HepG2 (cell line): ENCODE measurements around the gene INTU. TPM values are rescaled to one million over a fixed set of nuclear protein-coding genes. Genes with fewer than 3 reads are reported as not detected.

Experiments used
- ATAC-seq: fragments of 200-7000 bp; cut with Tn5 transposase; 3 replicates; pipeline ENCODE4 v1.9.1; 2020; ENCODE audit warnings: mild to moderate bottlenecking, moderate library complexity
- BruUV-seq: library from RNA; stranded (reverse); fragments of 400-500 nt; replicated peaks from 2 replicates; lab custom pipeline; 2021; lab: Mats Ljungman, UMichigan
- CTCF ChIA-PET: fragments of 300-600 bp; formaldehyde crosslinking; extraction: SDS; loops from one replicate; lab custom pipeline; 2021; ENCODE audit warnings: low total read pairs, inconsistent platforms, low intra/inter-chr PET ratio; lab: Yijun Ruan, JAX
- POLR2A ChIA-PET: fragments of 350-600 bp; sonication (Branson Sonifier 250); formaldehyde crosslinking; loops from one replicate; lab custom pipeline; 2020; ENCODE audit warnings: antibody characterized with exemption, inconsistent platforms; lab: Yijun Ruan, JAX
- DNase-seq: peaks from one replicate; pipeline ENCODE4 v3.0.0-alpha.2; 2015; ENCODE audit warnings: low spot score
- FAIRE-seq: peaks from 3 replicates; lab custom pipeline; 2011; peaks lifted over from hg19 to GRCh38; lab: Jason Lieb, UNC
- H2AFZ ChIP-seq: one replicate; pipeline ENCODE4 v1.6.1; 2011; ENCODE audit warnings: low read length, inconsistent platforms
- H3K27ac ChIP-seq: fragments of 300-600 bp; 3 replicates; pipeline ENCODE4 v1.8.0; 2011; ENCODE audit warnings: mixed run types, mild to moderate bottlenecking, mixed read lengths, low read length, inconsistent platforms; ENCODE audit not compliant: insufficient read depth; ENCODE audit errors: extremely low read length
- H3K27me3 ChIP-seq, 2 experiments: fragments of 200-600 bp in 1 of 2; 2 replicates in 1 of 2; 3 replicates in 1 of 2; pipeline versions ENCODE4 v1.6.0 to v1.8.0; 2011; ENCODE audit warnings: low read length in 2 of 2, mild to moderate bottlenecking in 2 of 2, moderate library complexity in 2 of 2, inconsistent platforms in 1 of 2; ENCODE audit not compliant: insufficient read depth in 2 of 2, control insufficient read depth in 1 of 2
- H3K36me3 ChIP-seq, 2 experiments: fragments of 200-600 bp in 1 of 2; replicated peaks in 1 of 2; 2 replicates in 1 of 2; 3 replicates in 1 of 2; pipeline versions ENCODE4 v1.5.1 to v1.8.0; 2011; ENCODE audit warnings: low read length in 2 of 2, inconsistent platforms in 1 of 2; ENCODE audit not compliant: insufficient read depth in 2 of 2, control insufficient read depth in 1 of 2
- H3K4me1 ChIP-seq: 2 replicates; pipeline ENCODE4 v1.5.1; 2012; ENCODE audit warnings: low read length, inconsistent platforms; ENCODE audit not compliant: insufficient read depth
- H3K4me2 ChIP-seq: 2 replicates; pipeline ENCODE4 v1.6.0; 2011; ENCODE audit warnings: low read depth, low read length, inconsistent platforms
- H3K4me3 ChIP-seq, 3 experiments: fragments of 200-600 bp in 1 of 3; sonication (generic), shearing (Covaris generic) in 1 of 3; replicated peaks in 1 of 3; 2 replicates each; pipeline ENCODE4 v1.5.1; 2011 to 2016; ENCODE audit warnings: low read length in 3 of 3, inconsistent platforms in 2 of 3, low read depth in 2 of 3, mild to moderate bottlenecking in 2 of 3, control low read depth in 1 of 3, mixed read lengths in 1 of 3; ENCODE audit not compliant: insufficient read depth in 1 of 3
- H3K79me2 ChIP-seq: one replicate; pipeline ENCODE4 v1.6.1; 2011; ENCODE audit warnings: low read length, inconsistent platforms; ENCODE audit not compliant: insufficient read depth
- H3K9ac ChIP-seq: 2 replicates; pipeline ENCODE4 v1.6.0; 2011; ENCODE audit warnings: mild to moderate bottlenecking, low read depth, low read length, inconsistent platforms; ENCODE audit not compliant: insufficient read depth
- H3K9me3 ChIP-seq: 2 replicates; pipeline ENCODE4 v1.5.1; 2012; ENCODE audit warnings: mild to moderate bottlenecking, low read length
- H4K20me1 ChIP-seq: 2 replicates; pipeline ENCODE4 v1.6.0; 2011; ENCODE audit warnings: inconsistent platforms, mild to moderate bottlenecking, low read length, moderate library complexity; ENCODE audit not compliant: insufficient read depth
- CREM ChIP-seq, 2 experiments: sonication (generic) in 1 of 2; formaldehyde crosslinking in 1 of 2; IDR thresholded peaks; 2 replicates each; pipeline versions ENCODE4 v1.4.0 to v1.6.1; 2016 to 2020; ENCODE audit warnings: antibody characterized with exemption in 1 of 2, mild to moderate bottlenecking in 1 of 2, missing genetic modification reagents in 1 of 2
- EHMT2 ChIP-seq: fragments of 200-600 bp; sonication (generic); IDR thresholded peaks from 2 replicates; pipeline ENCODE4 v1.7.0; 2017; ENCODE audit warnings: antibody characterized with exemption, low read depth, low read length, borderline replicate concordance
- FIP1L1 ChIP-seq: fragments of 200-400 bp; formaldehyde crosslinking; IDR thresholded peaks from 2 replicates; pipeline ENCODE4 v1.6.1; 2018; ENCODE audit warnings: low read depth, mild to moderate bottlenecking, low read length, moderate library complexity, borderline replicate concordance; ENCODE audit not compliant: insufficient read depth
- FLYWCH1 ChIP-seq: sonication (generic); formaldehyde crosslinking; IDR thresholded peaks from 2 replicates; pipeline ENCODE4 v1.8.1; 2023; ENCODE audit warnings: mild to moderate bottlenecking, missing genetic modification reagents
- HDAC6 ChIP-seq: fragments of 200-600 bp; sonication (generic); IDR thresholded peaks from 2 replicates; pipeline ENCODE4 v1.7.0; 2017; ENCODE audit warnings: mild to moderate bottlenecking, antibody characterized with exemption, low read length, low read depth
- ISX ChIP-seq: sonication (generic); formaldehyde crosslinking; conservative IDR thresholded peaks from 2 replicates; pipeline ENCODE4 v1.5.0; 2020; ENCODE audit warnings: missing genetic modification reagents
- WGBS: methylation state at CpG from one replicate; pipeline ENCODE4 v1.1.6; 2017; ENCODE audit warnings: low lambda C conversion rate; 5-methylcytosine and 5-hydroxymethylcytosine counted together
- in situ Hi-C: cut with HindIII; loops from 2 replicates; pipeline ENCODE4 v1.10.0; 2017; ENCODE audit warnings: low pct_unique_long_range_greater_than_20kb; ENCODE audit not compliant: extremely low pct_ligation_motif_present
- intact Hi-C: fragments of 100-400 bp; cut with micrococcal nuclease; formaldehyde crosslinking; loops from one replicate; pipeline ENCODE4 v1.10.0; 2022; ENCODE audit not compliant: unreplicated experiment
- polyA plus RNA-seq, 8 experiments: library from polyadenylated mRNA; depleted of rRNA in 3 of 8; stranded (reverse) in 7 of 8; unstranded in 1 of 8; fragments of >200 nt; fragmentation: Illumina TruSeq in 4 of 8; extraction: Trizol in 4 of 8; gene quantifications; 2 replicates each; pipeline versions ENCODE4 v1.2.1 to v1.2.3, GENCODE V29; 2011 to 2016; ENCODE audit warnings: low read depth in 4 of 8, missing spikeins in 1 of 8, mixed read lengths in 1 of 8; ENCODE audit not compliant: insufficient read depth in 1 of 8
- total RNA-seq, 5 experiments: library from RNA; depleted of rRNA; stranded (reverse); fragments of >200 nt; fragmentation: Illumina TruSeq; extraction: Trizol; gene quantifications; 2 replicates each; pipeline ENCODE4 v1.2.3, GENCODE V29; 2016; ENCODE audit warnings: low read depth in 1 of 5
- TF ChIP-seq, protein P1 (sequence below): sonication (generic); formaldehyde crosslinking; IDR thresholded peaks from 2 replicates; pipeline ENCODE4 v1.4.0; 2020; ENCODE audit warnings: missing genetic modification reagents, borderline replicate concordance
- TF ChIP-seq, protein P2 (sequence below): sonication (generic); formaldehyde crosslinking; IDR thresholded peaks from 2 replicates; pipeline ENCODE4 v1.5.0; 2020; ENCODE audit warnings: mild to moderate bottlenecking, low read depth, missing genetic modification reagents, borderline replicate concordance
- TF ChIP-seq, protein P3 (sequence below): sonication (generic); formaldehyde crosslinking; IDR thresholded peaks from 2 replicates; pipeline ENCODE4 v1.5.0; 2020; ENCODE audit warnings: missing genetic modification reagents
- TF ChIP-seq, protein P4 (sequence below): sonication (generic); formaldehyde crosslinking; IDR thresholded peaks from 2 replicates; pipeline ENCODE4 v1.8.0; 2022; ENCODE audit warnings: mild to moderate bottlenecking, missing genetic modification reagents, moderate library complexity
- TF ChIP-seq, protein P5 (sequence below): IDR thresholded peaks from 2 replicates; pipeline ENCODE4 v1.6.1; 2016; ENCODE audit warnings: low read depth, missing genetic modification reagents, missing compliant biosample characterization

The INTU gene
- total and polyA plus RNA-seq, 2 of the 13 experiments (the other 11 are each of a cell fraction or from before 2014, with no cell fraction given) = 5.3 to 6.2 TPM

DNA sequence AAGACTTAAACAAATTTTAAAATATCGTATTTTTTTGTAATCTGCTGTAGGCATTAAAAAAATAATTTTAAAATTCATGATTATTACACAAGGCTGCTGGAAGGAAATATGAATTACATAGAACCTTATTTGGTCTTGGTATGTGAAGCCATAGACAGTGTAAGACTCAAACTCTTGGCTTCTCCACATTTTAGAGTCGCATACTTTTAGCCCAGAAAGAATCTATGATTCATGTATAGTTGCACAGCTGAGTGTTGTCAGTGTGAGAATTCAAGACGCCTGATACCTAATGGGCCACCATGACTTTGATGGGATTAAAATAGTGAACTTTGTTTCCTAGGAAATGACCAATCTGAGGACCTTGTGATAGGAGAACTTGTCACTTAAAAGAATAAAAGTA lies 1.4 kb downstream of the INTU start:
- Histone ChIP-seq H3K36me3 (no peaks in the 10 kb centered on the region), H2AFZ (no peak overlapping the region), H3K9ac (no peak overlapping the region), H3K4me2 (no peak overlapping the region), H3K27ac (no peak overlapping the region), H3K27me3 (peaks cover 0 to 4% of the 10 kb centered on the region in 2 experiments; a peak in 1 of 5 replicates), H3K9me3 (no peaks in the 10 kb centered on the region), H4K20me1 (no peaks in the 10 kb centered on the region), H3K79me2 (no peaks in the 10 kb centered on the region), H3K4me3 (no peak overlapping the region), H3K4me1 (peaks cover 8% of the 10 kb centered on the region)
- WGBS = 89% methylated on average over 3 of the region's 3 CpGs
- DNase-seq = no peak
- BruUV-seq = no TSS peak
- ChIA-PET POLR2A (no interaction called here), CTCF (no interaction called here)
- intact Hi-C loops (no loop called here), in situ Hi-C loops (no loop called here)
- FAIRE-seq = no peak
- ATAC-seq = no peak
- TF ChIP-seq, protein P1, sequence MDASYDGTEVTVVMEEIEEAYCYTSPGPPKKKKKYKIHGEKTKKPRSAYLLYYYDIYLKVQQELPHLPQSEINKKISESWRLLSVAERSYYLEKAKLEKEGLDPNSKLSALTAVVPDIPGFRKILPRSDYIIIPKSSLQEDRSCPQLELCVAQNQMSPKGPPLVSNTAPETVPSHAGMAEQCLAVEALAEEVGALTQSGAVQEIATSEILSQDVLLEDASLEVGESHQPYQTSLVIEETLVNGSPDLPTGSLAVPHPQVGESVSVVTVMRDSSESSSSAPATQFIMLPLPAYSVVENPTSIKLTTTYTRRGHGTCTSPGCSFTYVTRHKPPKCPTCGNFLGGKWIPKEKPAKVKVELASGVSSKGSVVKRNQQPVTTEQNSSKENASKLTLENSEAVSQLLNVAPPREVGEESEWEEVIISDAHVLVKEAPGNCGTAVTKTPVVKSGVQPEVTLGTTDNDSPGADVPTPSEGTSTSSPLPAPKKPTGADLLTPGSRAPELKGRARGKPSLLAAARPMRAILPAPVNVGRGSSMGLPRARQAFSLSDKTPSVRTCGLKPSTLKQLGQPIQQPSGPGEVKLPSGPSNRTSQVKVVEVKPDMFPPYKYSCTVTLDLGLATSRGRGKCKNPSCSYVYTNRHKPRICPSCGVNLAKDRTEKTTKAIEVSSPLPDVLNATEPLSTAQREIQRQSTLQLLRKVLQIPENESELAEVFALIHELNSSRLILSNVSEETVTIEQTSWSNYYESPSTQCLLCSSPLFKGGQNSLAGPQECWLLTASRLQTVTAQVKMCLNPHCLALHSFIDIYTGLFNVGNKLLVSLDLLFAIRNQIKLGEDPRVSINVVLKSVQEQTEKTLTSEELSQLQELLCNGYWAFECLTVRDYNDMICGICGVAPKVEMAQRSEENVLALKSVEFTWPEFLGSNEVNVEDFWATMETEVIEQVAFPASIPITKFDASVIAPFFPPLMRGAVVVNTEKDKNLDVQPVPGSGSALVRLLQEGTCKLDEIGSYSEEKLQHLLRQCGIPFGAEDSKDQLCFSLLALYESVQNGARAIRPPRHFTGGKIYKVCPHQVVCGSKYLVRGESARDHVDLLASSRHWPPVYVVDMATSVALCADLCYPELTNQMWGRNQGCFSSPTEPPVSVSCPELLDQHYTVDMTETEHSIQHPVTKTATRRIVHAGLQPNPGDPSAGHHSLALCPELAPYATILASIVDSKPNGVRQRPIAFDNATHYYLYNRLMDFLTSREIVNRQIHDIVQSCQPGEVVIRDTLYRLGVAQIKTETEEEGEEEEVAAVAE (CRISPR knock-in tag) = no peak
- TF ChIP-seq, protein P2, sequence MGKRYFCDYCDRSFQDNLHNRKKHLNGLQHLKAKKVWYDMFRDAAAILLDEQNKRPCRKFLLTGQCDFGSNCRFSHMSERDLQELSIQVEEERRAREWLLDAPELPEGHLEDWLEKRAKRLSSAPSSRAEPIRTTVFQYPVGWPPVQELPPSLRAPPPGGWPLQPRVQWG (CRISPR knock-in tag) = no peak
- TF ChIP-seq FIP1L1 (no peak), HDAC6 (no peak), ISX (CRISPR knock-in tag) (no peak), CREM (IDR thresholded peaks at IDR 0.05) (no peak), CREM (CRISPR knock-in tag; IDR thresholded peaks at IDR 0.05) (no peak), FLYWCH1 (no peak), EHMT2 (no peak)
- TF ChIP-seq, protein P3, sequence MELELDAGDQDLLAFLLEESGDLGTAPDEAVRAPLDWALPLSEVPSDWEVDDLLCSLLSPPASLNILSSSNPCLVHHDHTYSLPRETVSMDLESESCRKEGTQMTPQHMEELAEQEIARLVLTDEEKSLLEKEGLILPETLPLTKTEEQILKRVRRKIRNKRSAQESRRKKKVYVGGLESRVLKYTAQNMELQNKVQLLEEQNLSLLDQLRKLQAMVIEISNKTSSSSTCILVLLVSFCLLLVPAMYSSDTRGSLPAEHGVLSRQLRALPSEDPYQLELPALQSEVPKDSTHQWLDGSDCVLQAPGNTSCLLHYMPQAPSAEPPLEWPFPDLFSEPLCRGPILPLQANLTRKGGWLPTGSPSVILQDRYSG (CRISPR knock-in tag) = no peak
- TF ChIP-seq, protein P4, sequence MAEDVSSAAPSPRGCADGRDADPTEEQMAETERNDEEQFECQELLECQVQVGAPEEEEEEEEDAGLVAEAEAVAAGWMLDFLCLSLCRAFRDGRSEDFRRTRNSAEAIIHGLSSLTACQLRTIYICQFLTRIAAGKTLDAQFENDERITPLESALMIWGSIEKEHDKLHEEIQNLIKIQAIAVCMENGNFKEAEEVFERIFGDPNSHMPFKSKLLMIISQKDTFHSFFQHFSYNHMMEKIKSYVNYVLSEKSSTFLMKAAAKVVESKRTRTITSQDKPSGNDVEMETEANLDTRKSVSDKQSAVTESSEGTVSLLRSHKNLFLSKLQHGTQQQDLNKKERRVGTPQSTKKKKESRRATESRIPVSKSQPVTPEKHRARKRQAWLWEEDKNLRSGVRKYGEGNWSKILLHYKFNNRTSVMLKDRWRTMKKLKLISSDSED = no peak
- TF ChIP-seq, protein P5, sequence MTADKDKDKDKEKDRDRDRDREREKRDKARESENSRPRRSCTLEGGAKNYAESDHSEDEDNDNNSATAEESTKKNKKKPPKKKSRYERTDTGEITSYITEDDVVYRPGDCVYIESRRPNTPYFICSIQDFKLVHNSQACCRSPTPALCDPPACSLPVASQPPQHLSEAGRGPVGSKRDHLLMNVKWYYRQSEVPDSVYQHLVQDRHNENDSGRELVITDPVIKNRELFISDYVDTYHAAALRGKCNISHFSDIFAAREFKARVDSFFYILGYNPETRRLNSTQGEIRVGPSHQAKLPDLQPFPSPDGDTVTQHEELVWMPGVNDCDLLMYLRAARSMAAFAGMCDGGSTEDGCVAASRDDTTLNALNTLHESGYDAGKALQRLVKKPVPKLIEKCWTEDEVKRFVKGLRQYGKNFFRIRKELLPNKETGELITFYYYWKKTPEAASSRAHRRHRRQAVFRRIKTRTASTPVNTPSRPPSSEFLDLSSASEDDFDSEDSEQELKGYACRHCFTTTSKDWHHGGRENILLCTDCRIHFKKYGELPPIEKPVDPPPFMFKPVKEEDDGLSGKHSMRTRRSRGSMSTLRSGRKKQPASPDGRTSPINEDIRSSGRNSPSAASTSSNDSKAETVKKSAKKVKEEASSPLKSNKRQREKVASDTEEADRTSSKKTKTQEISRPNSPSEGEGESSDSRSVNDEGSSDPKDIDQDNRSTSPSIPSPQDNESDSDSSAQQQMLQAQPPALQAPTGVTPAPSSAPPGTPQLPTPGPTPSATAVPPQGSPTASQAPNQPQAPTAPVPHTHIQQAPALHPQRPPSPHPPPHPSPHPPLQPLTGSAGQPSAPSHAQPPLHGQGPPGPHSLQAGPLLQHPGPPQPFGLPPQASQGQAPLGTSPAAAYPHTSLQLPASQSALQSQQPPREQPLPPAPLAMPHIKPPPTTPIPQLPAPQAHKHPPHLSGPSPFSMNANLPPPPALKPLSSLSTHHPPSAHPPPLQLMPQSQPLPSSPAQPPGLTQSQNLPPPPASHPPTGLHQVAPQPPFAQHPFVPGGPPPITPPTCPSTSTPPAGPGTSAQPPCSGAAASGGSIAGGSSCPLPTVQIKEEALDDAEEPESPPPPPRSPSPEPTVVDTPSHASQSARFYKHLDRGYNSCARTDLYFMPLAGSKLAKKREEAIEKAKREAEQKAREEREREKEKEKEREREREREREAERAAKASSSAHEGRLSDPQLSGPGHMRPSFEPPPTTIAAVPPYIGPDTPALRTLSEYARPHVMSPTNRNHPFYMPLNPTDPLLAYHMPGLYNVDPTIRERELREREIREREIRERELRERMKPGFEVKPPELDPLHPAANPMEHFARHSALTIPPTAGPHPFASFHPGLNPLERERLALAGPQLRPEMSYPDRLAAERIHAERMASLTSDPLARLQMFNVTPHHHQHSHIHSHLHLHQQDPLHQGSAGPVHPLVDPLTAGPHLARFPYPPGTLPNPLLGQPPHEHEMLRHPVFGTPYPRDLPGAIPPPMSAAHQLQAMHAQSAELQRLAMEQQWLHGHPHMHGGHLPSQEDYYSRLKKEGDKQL (CRISPR knock-in tag) = no peak
